A673 (cell line): ENCODE measurements around the gene SERP2. TPM values are rescaled to one million over a fixed set of nuclear protein-coding genes. Genes with fewer than 3 reads are reported as not detected.

Source experiments
- BruUV-seq: library from RNA; stranded (reverse); fragments of 400-500 nt; replicated peaks from 2 replicates; lab custom pipeline; 2021; lab: Mats Ljungman, UMichigan
- CTCF ChIA-PET: fragments of 300-600 bp; sonication (Branson Sonifier 250); formaldehyde crosslinking; loops from one replicate; lab custom pipeline; 2022; ENCODE audit warnings: antibody characterized with exemption; lab: Charles Lee
- POLR2A ChIA-PET: fragments of 300-600 bp; sonication (Branson Sonifier 250); formaldehyde crosslinking; loops from one replicate; lab custom pipeline; 2022; ENCODE audit warnings: antibody characterized with exemption; ENCODE audit not compliant: low non-redundant PET; lab: Charles Lee
- DNase-seq: peaks from one replicate; pipeline ENCODE4 v3.0.0-alpha.2; 2015; ENCODE audit warnings: low spot score
- H3K27ac ChIP-seq: fragments of 200-600 bp; sonication (generic); 2 replicates; pipeline ENCODE4 v1.5.1; 2016; ENCODE audit warnings: mixed run types, low read depth, mild to moderate bottlenecking, mixed read lengths, antibody characterized with exemption, low read length; ENCODE audit not compliant: poor library complexity, severe bottlenecking
- H3K27me3 ChIP-seq: fragments of 200-600 bp; sonication (generic); replicated peaks from 2 replicates; pipeline ENCODE4 v1.6.1; 2017; ENCODE audit warnings: mixed run types, low read depth, mild to moderate bottlenecking, mixed read lengths, antibody characterized with exemption, low read length; ENCODE audit not compliant: insufficient read depth, poor library complexity
- H3K36me3 ChIP-seq: fragments of 200-600 bp; sonication (generic); 2 replicates; pipeline ENCODE4 v1.6.1; 2016; ENCODE audit warnings: mixed run types, mild to moderate bottlenecking, mixed read lengths, antibody characterized with exemption, low read length; ENCODE audit not compliant: insufficient read depth, poor library complexity, severe bottlenecking
- H3K4me1 ChIP-seq: fragments of 200-600 bp; sonication (generic); 2 replicates; pipeline ENCODE4 v1.6.1; 2017; ENCODE audit warnings: mixed run types, mild to moderate bottlenecking, mixed read lengths, antibody characterized with exemption, low read length; ENCODE audit not compliant: insufficient read depth, poor library complexity, severe bottlenecking
- H3K4me3 ChIP-seq: fragments of 200-600 bp; sonication (generic); 2 replicates; pipeline ENCODE4 v1.5.1; 2016; ENCODE audit warnings: low read depth, mixed run types, mild to moderate bottlenecking, mixed read lengths, low read length; ENCODE audit not compliant: poor library complexity, severe bottlenecking
- H3K9me3 ChIP-seq: fragments of 200-600 bp; sonication (generic); 2 replicates; pipeline ENCODE4 v1.6.1; 2016; ENCODE audit warnings: mixed run types, low read depth, mild to moderate bottlenecking, mixed read lengths, antibody characterized with exemption, low read length; ENCODE audit not compliant: poor library complexity, severe bottlenecking
- CTCF ChIP-seq: fragments of 300-800, 200-600 bp; sonication (generic); conservative IDR thresholded peaks from 2 replicates; pipeline ENCODE4 v1.5.1; 2017; ENCODE audit warnings: low read depth, mild to moderate bottlenecking, antibody characterized with exemption, low read length, moderate library complexity, mixed read lengths
- EZH2 ChIP-seq: fragments of 200-600 bp; sonication (generic); IDR thresholded peaks from 2 replicates; pipeline ENCODE4 v1.6.1; 2017; ENCODE audit warnings: borderline replicate concordance, low read depth, mild to moderate bottlenecking, mixed read lengths, antibody characterized with exemption, low read length; ENCODE audit not compliant: poor library complexity, severe bottlenecking
- intact Hi-C: fragments of 100-400 bp; cut with micrococcal nuclease; formaldehyde crosslinking; loops from one replicate; pipeline ENCODE4 v1.10.0; 2022; ENCODE audit not compliant: unreplicated experiment
- total RNA-seq: library from RNA; stranded (reverse); gene quantifications from 2 replicates; pipeline ENCODE4 v1.2.3, GENCODE V29; 2021

SERP2 gene
- total RNA-seq, 1 experiment from 2014 or later: 0.69 TPM

- no peaks in the 10 kb centered on the region for H3K4me1 ChIP-seq
Measured at GRCh38 chr13:44378277-44378676, 4.7 kb downstream of the SERP2 start.

DNA sequence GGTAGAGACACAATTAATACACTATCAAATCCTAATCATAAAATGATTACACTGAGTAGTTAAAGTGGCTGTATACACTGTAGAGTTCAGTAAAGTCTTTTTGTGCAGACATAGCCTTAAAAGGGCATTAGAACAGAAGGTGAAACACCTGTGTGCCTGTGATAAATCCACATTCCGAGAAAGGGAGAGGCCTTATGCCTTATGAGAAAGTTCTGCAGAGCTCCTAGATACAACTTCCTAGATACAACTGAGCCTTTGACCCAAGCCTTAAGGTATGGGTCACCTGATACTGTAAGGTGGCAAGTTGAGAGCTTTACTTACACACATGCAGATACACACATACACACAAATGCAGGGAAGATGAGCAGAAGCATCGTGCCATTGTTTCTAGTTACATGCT, 6.3 kb downstream of the SERP2 start:
- Histone ChIP-seq H3K4me3 (no peak overlapping the region), H3K27ac (no peak overlapping the region), H3K36me3 (no peaks in the 10 kb centered on the region), H3K4me1 (no peaks in the 10 kb centered on the region), H3K9me3 (no peaks in the 10 kb centered on the region), H3K27me3 (no peaks in the 10 kb centered on the region)
- TF ChIP-seq CTCF (no peak), EZH2 (no peak)
- CTCF ChIA-PET: no interaction called here
- intact Hi-C loops: no loop called here
- BruUV-seq: no TSS peak
- no peak for DNase-seq
- POLR2A ChIA-PET: no interaction called here

More at GRCh38 chr13:44378277-44378676, 4.7 kb downstream of the SERP2 start:
- no TSS peak for BruUV-seq
- Histone ChIP-seq H3K4me3 (no peak overlapping the region), H3K36me3 (no peaks in the 10 kb centered on the region), H3K9me3 (no peaks in the 10 kb centered on the region), H3K27me3 (no peaks in the 10 kb centered on the region), H3K27ac (no peak overlapping the region)
- DNase-seq: no peak
- ChIA-PET POLR2A (no interaction called here), CTCF (no interaction called here)
- TF ChIP-seq EZH2 (no peak), CTCF (no peak)
- intact Hi-C loops: no loop called here

GRCh38 chr13:44380404-44381165, 7.0 kb downstream of the SERP2 start:
- H3K9me3 ChIP-seq: no peaks in the 10 kb centered on the region
- no peaks in the 10 kb centered on the region for H3K27me3 ChIP-seq
- no peaks in the 10 kb centered on the region for H3K4me1 ChIP-seq
- no peaks in the 10 kb centered on the region for H3K36me3 ChIP-seq
- no peak overlapping the region for H3K27ac ChIP-seq
- TF ChIP-seq EZH2: no peak
- no peak for TF ChIP-seq CTCF
- POLR2A ChIA-PET: no interaction called here
- no peak overlapping the region for H3K4me3 ChIP-seq
- DNase-seq: no peak
- intact Hi-C loops: no loop called here
- CTCF ChIA-PET: no interaction called here
- BruUV-seq: no TSS peak
